ENCODE measurements around the gene ARHGDIA.

Gene ARHGDIA

GRCh38 chr17:81909966-81910839 lies 39.1 kb upstream of the ARHGDIA start:
- Mint-ChIP-seq H3K4me1 (ENCODE audit: low read depth) (peaks cover 7% of the 10 kb centered on the region), H3K4me3 (peak overlapping the region; percentile 86), H3K27ac (no peak overlapping the region), H3K36me3 (peaks cover 4% of the 10 kb centered on the region), H3K9me3 (ENCODE audit: low read depth) (no peaks in the 10 kb centered on the region), H3K27me3 (no peaks in the 10 kb centered on the region)

DNA sequence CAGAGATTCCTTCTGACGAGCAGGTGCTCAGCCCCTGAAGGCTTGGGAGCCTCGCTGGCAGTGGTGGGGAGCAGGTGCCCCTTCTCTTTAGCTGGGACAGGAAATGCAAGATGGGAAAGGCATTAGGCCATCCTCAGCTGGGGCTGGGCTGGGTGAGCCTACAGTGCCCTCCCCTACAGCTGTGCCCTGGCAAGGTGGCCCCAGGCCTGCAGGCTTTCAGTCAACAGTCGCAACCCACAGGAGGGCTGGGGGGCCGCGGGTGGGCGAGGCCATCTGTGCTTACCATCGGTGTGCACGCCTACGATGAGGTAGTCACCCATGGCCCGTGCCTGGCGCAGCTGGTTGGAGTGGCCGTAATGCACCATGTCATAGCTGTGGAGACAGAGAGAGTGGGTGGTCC lies 38.1 kb upstream of the ARHGDIA start:
- Mint-ChIP-seq H3K27me3 (no peaks in the 10 kb centered on the region), H3K9me3 (ENCODE audit: low read depth) (no peaks in the 10 kb centered on the region), H3K36me3 (peaks cover 4% of the 10 kb centered on the region), H3K4me1 (ENCODE audit: low read depth) (peaks cover 7% of the 10 kb centered on the region), H3K27ac (no peak overlapping the region), H3K4me3 (peak overlapping the region; percentile 86)

- Mint-ChIP-seq H3K27ac (no peak overlapping the region), H3K9me3 (ENCODE audit: low read depth) (no peaks in the 10 kb centered on the region), H3K4me1 (ENCODE audit: low read depth) (peaks cover 7% of the 10 kb centered on the region), H3K4me3 (no peak overlapping the region), H3K36me3 (peaks cover 4% of the 10 kb centered on the region), H3K27me3 (no peaks in the 10 kb centered on the region)
Measured at GRCh38 chr17:81908793-81909192, 37.7 kb upstream of the ARHGDIA start.

GRCh38 chr17:81907219-81908145 lies 36.3 kb upstream of the ARHGDIA start:
- H3K4me1 Mint-ChIP-seq (ENCODE audit: low read depth) = peaks cover 7% of the 10 kb centered on the region
- no peaks in the 10 kb centered on the region for H3K36me3 Mint-ChIP-seq
- H3K9me3 Mint-ChIP-seq (ENCODE audit: low read depth) = no peaks in the 10 kb centered on the region
- no peaks in the 10 kb centered on the region for H3K27me3 Mint-ChIP-seq
- H3K4me3 Mint-ChIP-seq = no peak overlapping the region
- no peak overlapping the region for H3K27ac Mint-ChIP-seq

GRCh38 chr17:81906476-81907218 lies 35.5 kb upstream of the ARHGDIA start:
- Mint-ChIP-seq H3K4me3 (no peak overlapping the region), H3K4me1 (ENCODE audit: low read depth) (peaks cover 7% of the 10 kb centered on the region), H3K9me3 (ENCODE audit: low read depth) (no peaks in the 10 kb centered on the region), H3K27ac (no peak overlapping the region), H3K27me3 (no peaks in the 10 kb centered on the region), H3K36me3 (no peaks in the 10 kb centered on the region)

GRCh38 chr17:81905993-81906392 lies 34.9 kb upstream of the ARHGDIA start:
- Mint-ChIP-seq H3K4me3 (no peak overlapping the region), H3K27ac (no peak overlapping the region)

DNA sequence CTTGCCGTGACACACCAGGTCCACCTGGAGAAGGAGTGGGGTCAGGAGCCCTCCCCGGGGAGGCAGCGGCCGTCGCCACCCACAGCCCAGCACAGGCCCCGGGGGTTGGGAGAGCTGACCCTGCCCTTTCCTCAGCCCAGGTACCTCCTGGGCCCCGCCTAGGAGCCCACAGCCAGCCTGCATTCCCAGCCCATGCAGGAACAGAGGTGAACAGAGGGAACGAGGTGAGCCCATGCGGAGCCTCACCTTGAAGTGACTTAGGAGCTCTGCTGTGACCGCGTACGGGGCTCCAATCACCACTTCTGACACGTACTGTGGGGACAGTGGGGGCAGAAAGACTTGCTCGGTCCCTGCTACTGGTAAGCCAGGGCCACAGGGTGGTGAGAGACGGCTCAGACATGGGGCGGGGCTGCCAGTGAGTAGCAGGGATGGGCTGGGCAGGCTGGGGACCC lies 34.3 kb upstream of the ARHGDIA start:
- no peaks in the 10 kb centered on the region for H3K9me3 Mint-ChIP-seq (ENCODE audit: low read depth)
- H3K27ac Mint-ChIP-seq = no peak overlapping the region
- H3K36me3 Mint-ChIP-seq = peaks cover 5% of the 10 kb centered on the region
- peaks cover 13% of the 10 kb centered on the region for H3K4me1 Mint-ChIP-seq (ENCODE audit: low read depth)
- H3K4me3 Mint-ChIP-seq = no peak overlapping the region
- peaks cover 5% of the 10 kb centered on the region for H3K27me3 Mint-ChIP-seq

More at GRCh38 chr17:81905993-81906392, 34.9 kb upstream of the ARHGDIA start:
- Mint-ChIP-seq H3K4me1 (ENCODE audit: low read depth) (peaks cover 12% of the 10 kb centered on the region), H3K27me3 (peaks cover 3% of the 10 kb centered on the region), H3K36me3 (peaks cover 3% of the 10 kb centered on the region), H3K9me3 (ENCODE audit: low read depth) (no peaks in the 10 kb centered on the region)

DNA sequence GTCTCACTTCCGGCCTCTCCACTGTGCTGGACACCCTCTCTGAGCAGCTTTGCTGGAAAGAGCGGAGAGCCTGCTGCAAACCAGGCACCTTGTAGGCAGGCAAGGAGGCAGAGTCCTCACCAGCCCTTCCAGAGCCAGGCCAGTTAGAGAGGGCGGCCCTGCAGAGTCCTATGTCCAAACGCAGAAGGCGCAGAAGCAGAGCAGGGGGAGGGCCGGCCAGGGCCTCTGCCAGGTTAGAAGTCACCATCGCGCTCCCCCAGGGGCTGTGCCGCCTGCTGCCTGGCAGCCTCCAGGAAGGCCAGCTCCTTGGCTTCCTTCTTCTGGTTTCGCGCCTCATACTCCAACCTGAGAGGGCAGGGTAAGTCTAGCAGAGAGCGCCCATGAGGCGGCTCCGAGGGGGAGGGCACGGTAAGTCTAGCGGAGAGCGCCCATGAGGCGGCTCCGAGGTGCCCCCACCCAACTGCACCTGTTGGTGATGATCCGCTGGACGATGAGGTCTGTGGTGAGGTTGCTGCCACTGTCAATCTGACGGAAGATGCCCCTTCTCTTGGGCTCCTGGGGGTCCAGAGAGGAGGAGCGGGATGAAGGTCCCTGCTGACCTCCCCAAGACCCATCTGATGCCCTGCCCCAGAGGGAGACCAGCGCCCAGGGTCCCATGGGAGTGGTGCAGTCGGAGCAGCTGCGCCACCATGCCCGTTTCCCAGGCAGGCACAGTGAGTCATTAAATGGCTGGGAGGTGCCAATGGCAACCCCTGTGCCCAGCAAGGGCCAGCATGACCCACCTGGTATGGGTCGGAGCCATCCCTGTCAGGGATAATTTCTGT lies 33.7 kb upstream of the ARHGDIA start:
- Mint-ChIP-seq H3K36me3 (peaks cover 8% of the 10 kb centered on the region), H3K27me3 (peaks cover 5% of the 10 kb centered on the region), H3K4me3 (no peak overlapping the region), H3K9me3 (ENCODE audit: low read depth) (no peaks in the 10 kb centered on the region), H3K27ac (no peak overlapping the region), H3K4me1 (ENCODE audit: low read depth) (peaks cover 9% of the 10 kb centered on the region)

- no peak overlapping the region for H3K4me3 Mint-ChIP-seq
Measured at GRCh38 chr17:81903896-81904599, 32.9 kb upstream of the ARHGDIA start.

DNA sequence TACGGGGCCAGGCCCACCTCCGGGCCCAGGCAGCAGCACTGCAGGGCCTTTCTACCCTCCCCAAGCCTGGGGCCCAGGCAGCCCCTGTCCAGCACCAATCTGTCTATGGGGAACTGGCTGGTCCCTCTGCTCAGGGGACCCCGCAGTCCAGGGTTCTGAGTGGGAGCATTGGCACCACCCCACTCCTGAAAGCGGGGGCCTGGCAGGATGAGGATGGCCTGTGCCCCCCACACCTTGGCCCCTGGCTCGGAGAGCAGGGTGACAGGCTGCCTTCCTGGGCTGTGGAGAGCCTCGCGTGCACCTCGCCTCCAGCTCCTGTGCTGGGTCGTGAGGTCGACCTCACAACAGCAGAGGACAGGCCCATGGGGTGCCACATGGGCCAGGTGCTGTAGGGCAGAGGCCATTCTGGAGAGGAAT lies 32.3 kb upstream of the ARHGDIA start:
- H3K27ac Mint-ChIP-seq = no peak overlapping the region
- no peaks in the 10 kb centered on the region for H3K9me3 Mint-ChIP-seq (ENCODE audit: low read depth)
- H3K27me3 Mint-ChIP-seq = peaks cover 5% of the 10 kb centered on the region
- no peak overlapping the region for H3K4me3 Mint-ChIP-seq
- peaks cover 7% of the 10 kb centered on the region for H3K4me1 Mint-ChIP-seq (ENCODE audit: low read depth)
- peaks cover 8% of the 10 kb centered on the region for H3K36me3 Mint-ChIP-seq

More at GRCh38 chr17:81903896-81904599, 32.9 kb upstream of the ARHGDIA start:
- H3K27me3 Mint-ChIP-seq = peaks cover 5% of the 10 kb centered on the region
- H3K27ac Mint-ChIP-seq = no peak overlapping the region
- H3K9me3 Mint-ChIP-seq (ENCODE audit: low read depth) = no peaks in the 10 kb centered on the region
- H3K4me1 Mint-ChIP-seq (ENCODE audit: low read depth) = peaks cover 7% of the 10 kb centered on the region
- peaks cover 8% of the 10 kb centered on the region for H3K36me3 Mint-ChIP-seq

DNA sequence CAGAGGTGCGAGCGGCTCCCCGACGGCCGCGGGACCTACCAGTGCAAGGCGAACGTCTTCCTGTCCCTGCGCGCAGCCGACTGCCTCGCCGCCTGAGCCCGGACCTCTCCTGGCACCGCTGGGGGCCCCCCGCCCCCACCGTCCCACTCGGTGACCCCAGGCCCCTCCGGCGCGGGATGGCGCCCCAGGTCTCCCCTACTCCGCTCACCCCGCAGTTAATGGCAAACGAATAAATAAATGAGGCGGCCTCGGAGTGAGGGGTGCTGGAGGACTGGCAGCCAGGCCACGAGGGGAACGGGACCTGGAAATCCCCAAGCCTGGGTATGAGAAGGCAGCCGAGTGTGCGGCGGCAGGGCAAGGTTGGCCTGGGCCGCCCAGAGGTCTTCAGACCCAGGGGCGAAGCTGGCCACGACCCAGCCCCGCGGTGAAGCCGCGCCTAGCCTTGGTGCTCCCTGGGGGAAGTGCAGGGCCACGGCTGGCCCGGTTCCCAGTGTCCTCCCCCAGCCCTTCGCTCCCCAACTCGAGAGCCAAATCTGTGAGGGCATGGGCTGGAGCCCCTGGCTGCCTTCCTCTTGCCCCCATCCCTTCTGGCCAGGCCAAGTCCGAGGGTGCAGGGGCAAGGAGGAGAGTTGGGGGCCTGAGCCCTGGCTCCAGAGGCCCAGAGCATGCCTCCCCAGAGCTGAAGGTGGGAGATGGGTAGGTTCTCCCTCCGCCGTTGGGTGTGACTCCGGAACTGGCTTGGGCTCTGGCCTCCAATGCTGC lies 31.7 kb upstream of the ARHGDIA start:
- Mint-ChIP-seq H3K4me3 (no peak overlapping the region), H3K36me3 (peaks cover 8% of the 10 kb centered on the region)

DNA sequence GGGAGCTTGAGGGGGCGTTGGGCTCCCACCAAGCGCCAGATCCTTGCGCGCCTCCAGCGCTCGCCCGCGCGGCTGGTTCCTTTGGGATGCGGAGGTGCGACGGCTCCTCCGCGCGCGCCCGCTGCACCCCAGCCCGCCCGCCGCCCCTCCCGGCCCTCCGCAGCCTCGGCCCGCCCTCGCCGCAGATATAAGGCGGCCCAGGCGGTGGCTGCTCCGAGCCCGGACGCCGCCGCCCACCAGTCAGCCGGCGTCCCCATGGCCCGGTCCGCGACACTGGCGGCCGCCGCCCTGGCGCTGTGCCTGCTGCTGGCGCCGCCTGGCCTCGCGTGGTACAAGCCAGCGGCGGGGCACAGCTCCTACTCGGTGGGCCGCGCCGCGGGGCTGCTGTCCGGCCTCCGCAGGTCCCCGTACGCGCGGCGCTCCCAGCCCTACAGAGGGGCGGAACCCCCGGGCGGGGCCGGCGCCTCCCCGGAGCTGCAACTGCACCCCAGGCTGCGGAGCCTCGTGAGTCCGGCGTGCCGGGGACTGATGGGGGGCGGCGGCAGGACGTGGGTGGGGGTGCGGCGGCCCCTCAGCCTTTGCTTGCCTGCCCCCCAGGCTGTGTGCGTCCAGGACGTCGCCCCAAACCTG lies 31.0 kb upstream of the ARHGDIA start, which contains the start of gene NPB:
TSS of gene NPB (plus strand) at position 216 of the 630 bp plus-strand sequence. CDS start at position 256, 40 bp downstream.
- H3K4me1 Mint-ChIP-seq (ENCODE audit: low read depth) = peaks cover 7% of the 10 kb centered on the region
- H3K27ac Mint-ChIP-seq = no peak within 1 kb of the TSS
- H3K4me3 Mint-ChIP-seq = peak within 1 kb of the TSS; percentile 44
- no peaks in the 10 kb centered on the region for H3K9me3 Mint-ChIP-seq (ENCODE audit: low read depth)
- H3K27me3 Mint-ChIP-seq = peaks cover 5% of the 10 kb centered on the region
- peaks cover 8% of the 10 kb centered on the region for H3K36me3 Mint-ChIP-seq

More for the DNA sequence above, 31.7 kb upstream of the ARHGDIA start:
- Mint-ChIP-seq H3K27me3 (peaks cover 5% of the 10 kb centered on the region), H3K4me1 (ENCODE audit: low read depth) (peaks cover 7% of the 10 kb centered on the region), H3K27ac (no peak overlapping the region), H3K9me3 (ENCODE audit: low read depth) (no peaks in the 10 kb centered on the region)
